GM18867 (cell line): ENCODE data around the gene MYO18A.

Source experiments
- ATAC-seq: cut with Tn5 transposase; IDR thresholded peaks from one replicate; pipeline ENCODE4 v1.9.1; 2021; ENCODE audit warnings: mild to moderate bottlenecking, moderate library complexity; ENCODE audit not compliant: unreplicated experiment

Gene MYO18A

GRCh38 chr17:29084541-29085146, 95.6 kb downstream of the MYO18A start:
- ATAC-seq = no peak

- no peak for ATAC-seq
These were observed 99.2 kb downstream of the MYO18A start for GRCh38 chr17:29080965-29081364.

- ATAC-seq = no peak
These were observed 99.9 kb downstream of the MYO18A start for GRCh38 chr17:29080323-29080722.

- no peak for ATAC-seq
These were observed 100.3 kb downstream of the MYO18A start for GRCh38 chr17:29079887-29080286.

GRCh38 chr17:29079433-29079832, 100.8 kb downstream of the MYO18A start:
- ATAC-seq = no peak

GRCh38 chr17:29078183-29079045, 101.8 kb downstream of the MYO18A start:
- ATAC-seq = no peak

GRCh38 chr17:29077320-29077719, 102.9 kb downstream of the MYO18A start:
- no peak for ATAC-seq

GRCh38 chr17:29076722-29077121, 103.5 kb downstream of the MYO18A start:
- ATAC-seq = no peak

GRCh38 chr17:29076087-29076486, 104.1 kb downstream of the MYO18A start:
- no peak for ATAC-seq

- ATAC-seq = no peak
These were observed 105.7 kb downstream of the MYO18A start for GRCh38 chr17:29074488-29074887.

- ATAC-seq = no peak
These were observed 106.7 kb downstream of the MYO18A start for GRCh38 chr17:29073520-29073919.

- no peak for ATAC-seq
These were observed 107.2 kb downstream of the MYO18A start for GRCh38 chr17:29073045-29073444.

- no peak for ATAC-seq
These were observed 108.9 kb downstream of the MYO18A start for GRCh38 chr17:29071303-29071702.

- no peak for ATAC-seq
These were observed 109.4 kb downstream of the MYO18A start for GRCh38 chr17:29070781-29071180.

GRCh38 chr17:29070308-29070707, 109.9 kb downstream of the MYO18A start:
- no peak for ATAC-seq

GRCh38 chr17:29069526-29070041, 110.6 kb downstream of the MYO18A start:
- no peak for ATAC-seq

- no peak for ATAC-seq
These were observed 111.4 kb downstream of the MYO18A start for GRCh38 chr17:29068818-29069217.

- no peak for ATAC-seq
These were observed 113.6 kb downstream of the MYO18A start for GRCh38 chr17:29066606-29067005.

- ATAC-seq = no peak
These were observed 114.2 kb downstream of the MYO18A start for GRCh38 chr17:29066047-29066446.

- no peak for ATAC-seq
These were observed 116.2 kb downstream of the MYO18A start for GRCh38 chr17:29063992-29064391.

GRCh38 chr17:29062215-29062614, 118.0 kb downstream of the MYO18A start:
- no peak for ATAC-seq

GRCh38 chr17:29061036-29061435, 119.2 kb downstream of the MYO18A start:
- ATAC-seq = no peak
